ENCODE measurements around the gene MAP3K13.

MAP3K13 gene

DNA sequence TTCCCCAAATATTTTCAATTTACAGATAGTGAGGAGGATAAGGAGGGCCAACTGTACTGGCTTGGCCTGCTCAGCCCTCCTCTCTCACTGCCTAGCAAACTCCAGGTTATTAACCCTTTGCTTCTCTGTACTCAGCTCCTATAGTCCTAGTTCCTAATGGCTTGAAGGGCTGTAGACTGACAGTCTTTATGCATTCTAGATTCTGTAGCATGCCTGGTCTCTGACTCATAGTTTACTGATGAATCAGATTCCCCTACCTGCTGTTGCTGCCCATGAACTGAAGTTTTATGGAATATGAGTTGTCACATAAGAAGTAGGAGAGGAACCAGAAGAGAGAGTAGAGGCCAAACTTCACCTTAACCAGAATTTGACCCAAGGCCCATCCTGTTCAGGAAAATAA lies 27.1 kb upstream of the MAP3K13 start:
- Mint-ChIP-seq H3K4me3 (no peak overlapping the region), H3K4me1 (peaks cover 6% of the 10 kb centered on the region), H3K36me3 (no peaks in the 10 kb centered on the region), H3K27ac (no peak overlapping the region), H3K9me3 (no peaks in the 10 kb centered on the region)
- ATAC-seq (peak; percentile 70), DNase-seq (ENCODE audit: low spot score in 2 of 2) (no peak)

- DNase-seq (ENCODE audit: low spot score in 2 of 2) (no peak), ATAC-seq (no peak)
- H3K36me3 Mint-ChIP-seq, result no peaks in the 10 kb centered on the region
- no peak overlapping the region for H3K4me3 Mint-ChIP-seq
- H3K4me1 Mint-ChIP-seq, result peaks cover 6% of the 10 kb centered on the region
- H3K27ac Mint-ChIP-seq, result no peak overlapping the region
- no peaks in the 10 kb centered on the region for H3K9me3 Mint-ChIP-seq
Measured at GRCh38 chr3:185337231-185337816, 25.6 kb upstream of the MAP3K13 start.

DNA sequence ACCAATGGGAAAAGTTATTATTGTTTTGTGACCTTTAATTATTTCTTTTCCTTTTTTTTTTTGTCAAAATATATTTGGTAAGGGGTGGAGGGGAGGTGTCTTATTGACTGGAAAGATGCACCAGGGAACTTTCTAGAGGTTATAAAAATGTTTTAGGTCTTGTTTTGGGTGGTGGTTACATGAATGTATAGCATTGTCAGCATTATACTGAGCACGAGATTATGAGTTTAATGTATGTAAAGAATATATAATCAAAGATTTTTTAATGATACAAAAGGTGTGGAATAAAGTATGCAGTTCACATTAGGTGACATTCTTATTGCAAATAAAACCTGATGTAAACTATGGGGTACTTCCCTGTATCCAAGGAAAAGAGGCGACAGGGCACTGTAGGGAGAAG lies 23.0 kb upstream of the MAP3K13 start:
- no peak overlapping the region for H3K27ac Mint-ChIP-seq
- H3K4me1 Mint-ChIP-seq, result peaks cover 6% of the 10 kb centered on the region
- H3K36me3 Mint-ChIP-seq, result no peaks in the 10 kb centered on the region
- ATAC-seq (no peak), DNase-seq (ENCODE audit: low spot score in 2 of 2) (no peak)
- no peak overlapping the region for H3K4me3 Mint-ChIP-seq
- H3K9me3 Mint-ChIP-seq, result no peaks in the 10 kb centered on the region

GRCh38 chr3:185340751-185341150 lies 22.2 kb upstream of the MAP3K13 start:
- Mint-ChIP-seq H3K4me1 (peaks cover 4% of the 10 kb centered on the region), H3K27ac (no peak overlapping the region), H3K9me3 (no peaks in the 10 kb centered on the region), H3K36me3 (no peaks in the 10 kb centered on the region), H3K4me3 (no peak overlapping the region)
- no peak for ATAC-seq
- DNase-seq (ENCODE audit: low spot score in 2 of 2), result no peak

GRCh38 chr3:185341616-185342458 lies 21.1 kb upstream of the MAP3K13 start:
- DNase-seq (ENCODE audit: low spot score in 2 of 2), result no peak
- no peak overlapping the region for H3K4me3 Mint-ChIP-seq
- no peak overlapping the region for H3K27ac Mint-ChIP-seq
- no peaks in the 10 kb centered on the region for H3K36me3 Mint-ChIP-seq
- no peak for ATAC-seq
- no peaks in the 10 kb centered on the region for H3K9me3 Mint-ChIP-seq
- H3K4me1 Mint-ChIP-seq, result no peaks in the 10 kb centered on the region

DNA sequence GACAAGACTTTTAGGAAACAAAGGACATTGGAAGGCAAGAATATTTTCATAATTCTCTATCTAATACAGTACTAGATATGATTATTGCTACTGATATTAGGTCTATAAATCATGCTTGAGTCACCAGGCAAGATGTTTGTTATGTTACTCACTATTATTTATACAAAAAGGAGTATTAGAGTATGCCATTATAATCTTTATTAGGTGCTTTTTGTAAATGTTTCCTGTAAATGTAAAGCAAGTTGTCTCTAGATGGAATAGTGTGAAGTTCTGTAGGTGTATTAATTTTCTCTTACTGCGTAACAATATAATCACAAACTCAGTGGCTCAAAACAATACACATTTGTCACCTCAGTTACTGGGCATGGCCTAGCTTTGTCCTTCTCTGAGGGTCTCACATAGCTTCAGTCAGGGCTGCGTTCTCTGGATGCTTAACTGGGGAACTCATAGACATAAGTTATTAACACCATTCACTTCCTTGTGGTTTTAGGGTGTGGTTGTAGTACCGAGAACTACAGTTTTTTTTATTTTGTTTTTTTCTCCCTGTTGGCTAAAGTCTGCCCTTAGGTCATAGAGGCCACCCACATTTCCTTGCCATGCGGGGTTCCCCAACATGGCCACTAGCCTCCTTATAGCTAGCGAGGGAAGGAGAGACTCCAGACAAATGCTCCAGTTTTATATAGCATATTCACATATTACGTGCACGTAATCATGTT lies 20.3 kb upstream of the MAP3K13 start:
- Mint-ChIP-seq H3K27ac (no peak overlapping the region), H3K4me3 (no peak overlapping the region), H3K9me3 (no peaks in the 10 kb centered on the region)

GRCh38 chr3:185347399-185347798 lies 15.5 kb upstream of the MAP3K13 start:
- Mint-ChIP-seq H3K27ac (no peak overlapping the region), H3K4me3 (no peak overlapping the region), H3K4me1 (no peaks in the 10 kb centered on the region), H3K36me3 (no peaks in the 10 kb centered on the region), H3K9me3 (no peaks in the 10 kb centered on the region)
- ATAC-seq (no peak), DNase-seq (ENCODE audit: low spot score in 2 of 2) (no peak)

More for the DNA sequence above, 20.3 kb upstream of the MAP3K13 start:
- Mint-ChIP-seq H3K4me1 (no peaks in the 10 kb centered on the region), H3K36me3 (no peaks in the 10 kb centered on the region)
- DNase-seq (ENCODE audit: low spot score in 2 of 2) (no peak), ATAC-seq (no peak)

DNA sequence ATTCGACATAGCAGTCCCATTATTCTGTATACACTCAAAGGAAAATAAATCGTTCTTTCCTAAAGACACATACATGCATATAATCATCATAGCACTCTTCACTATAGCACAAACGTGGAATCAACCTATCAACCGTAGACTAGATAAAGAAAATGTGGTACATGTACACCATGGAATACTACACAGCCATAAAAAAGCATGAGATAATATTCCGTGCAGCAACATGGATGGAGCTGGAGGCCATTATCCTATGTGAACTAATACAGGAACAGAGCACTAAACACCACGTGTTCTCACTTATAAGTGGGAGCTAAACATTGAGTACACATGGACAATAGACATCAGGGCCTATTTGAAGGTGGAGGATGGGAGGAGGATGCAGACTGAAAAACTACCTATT lies 12.1 kb upstream of the MAP3K13 start:
- no peaks in the 10 kb centered on the region for H3K36me3 Mint-ChIP-seq
- no peak overlapping the region for H3K27ac Mint-ChIP-seq
- H3K4me1 Mint-ChIP-seq, result no peaks in the 10 kb centered on the region
- ATAC-seq (no peak), DNase-seq (ENCODE audit: low spot score in 2 of 2) (no peak)
- H3K9me3 Mint-ChIP-seq, result no peaks in the 10 kb centered on the region
- H3K4me3 Mint-ChIP-seq, result no peak overlapping the region

- Mint-ChIP-seq H3K4me1 (no peaks in the 10 kb centered on the region), H3K4me3 (no peak overlapping the region), H3K9me3 (no peaks in the 10 kb centered on the region), H3K36me3 (no peaks in the 10 kb centered on the region), H3K27ac (no peak overlapping the region)
- ATAC-seq, result no peak
- DNase-seq (ENCODE audit: low spot score in 2 of 2), result no peak
Measured at GRCh38 chr3:185351396-185351795, 11.5 kb upstream of the MAP3K13 start.

DNA sequence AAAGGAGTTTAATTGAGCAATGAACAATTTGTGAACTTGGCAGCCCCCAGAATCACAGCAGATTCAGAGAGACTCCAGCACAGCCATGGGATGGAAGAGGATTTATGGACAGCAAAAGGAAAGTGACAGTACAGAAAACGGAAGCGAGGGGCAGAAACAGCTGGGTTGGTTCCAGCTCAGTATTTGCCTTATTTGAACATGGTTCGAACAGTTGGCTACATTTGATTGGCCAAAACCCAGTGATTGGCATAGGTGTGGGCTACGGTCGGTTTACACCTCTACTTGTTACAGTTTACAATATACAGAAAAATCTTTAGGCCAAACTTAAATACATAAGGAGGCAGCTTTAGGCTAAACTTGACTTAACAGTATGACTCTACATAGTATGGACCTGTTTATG lies 9.7 kb upstream of the MAP3K13 start:
- DNase-seq (ENCODE audit: low spot score in 2 of 2), result no peak
- no peaks in the 10 kb centered on the region for H3K9me3 Mint-ChIP-seq
- H3K4me1 Mint-ChIP-seq, result no peaks in the 10 kb centered on the region
- ATAC-seq, result no peak
- H3K4me3 Mint-ChIP-seq, result no peak overlapping the region
- no peaks in the 10 kb centered on the region for H3K36me3 Mint-ChIP-seq
- H3K27ac Mint-ChIP-seq, result no peak overlapping the region

DNA sequence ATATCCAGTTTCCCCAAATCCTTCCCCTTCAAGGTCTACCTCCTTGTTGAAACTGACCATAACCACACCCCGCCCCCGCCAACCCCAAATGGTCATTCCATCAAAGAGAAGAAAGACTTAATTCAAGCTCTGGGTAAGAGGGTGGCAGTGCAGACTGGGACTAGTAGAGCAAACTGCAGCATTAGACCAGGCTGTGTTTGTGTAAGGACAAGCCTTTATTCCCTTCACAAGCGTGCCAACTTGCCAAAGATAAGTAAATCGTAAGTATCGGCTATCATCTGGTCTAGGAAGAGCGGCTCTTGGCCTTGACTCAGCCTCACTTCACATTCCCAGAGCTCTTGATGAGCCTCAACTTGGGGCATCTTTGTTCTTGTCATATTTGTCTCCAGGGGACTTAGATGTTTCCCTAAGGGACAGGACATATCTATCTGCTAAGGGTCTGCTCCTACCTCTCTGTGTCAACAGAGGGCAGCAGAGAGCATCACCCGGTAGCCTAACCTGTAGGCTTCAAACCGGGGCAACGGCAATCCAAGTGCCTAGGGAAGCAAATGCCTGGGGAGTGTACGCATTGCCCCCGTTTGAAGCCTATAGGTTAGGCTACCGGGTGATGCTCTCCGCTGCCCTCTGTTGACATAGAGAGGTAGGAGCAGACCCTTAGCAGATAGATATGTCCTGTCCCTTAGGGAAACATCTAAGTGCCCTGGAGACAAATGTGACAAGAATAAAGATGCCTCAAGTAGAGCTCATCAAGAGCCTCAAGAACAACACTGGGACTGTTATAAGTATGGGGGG lies 8.9 kb upstream of the MAP3K13 start:
- Mint-ChIP-seq H3K4me3 (no peak overlapping the region), H3K4me1 (no peaks in the 10 kb centered on the region), H3K27ac (no peak overlapping the region), H3K9me3 (no peaks in the 10 kb centered on the region), H3K36me3 (no peaks in the 10 kb centered on the region)
- ATAC-seq (peak; percentile 98), DNase-seq (ENCODE audit: low spot score in 2 of 2) (peak; percentile 47 to 83)

GRCh38 chr3:185356499-185356898 lies 6.4 kb upstream of the MAP3K13 start:
- Mint-ChIP-seq H3K4me1 (no peaks in the 10 kb centered on the region), H3K9me3 (no peaks in the 10 kb centered on the region), H3K4me3 (no peak overlapping the region), H3K36me3 (no peaks in the 10 kb centered on the region), H3K27ac (no peak overlapping the region)
- no peak for DNase-seq (ENCODE audit: low spot score in 2 of 2)
- no peak for ATAC-seq

DNA sequence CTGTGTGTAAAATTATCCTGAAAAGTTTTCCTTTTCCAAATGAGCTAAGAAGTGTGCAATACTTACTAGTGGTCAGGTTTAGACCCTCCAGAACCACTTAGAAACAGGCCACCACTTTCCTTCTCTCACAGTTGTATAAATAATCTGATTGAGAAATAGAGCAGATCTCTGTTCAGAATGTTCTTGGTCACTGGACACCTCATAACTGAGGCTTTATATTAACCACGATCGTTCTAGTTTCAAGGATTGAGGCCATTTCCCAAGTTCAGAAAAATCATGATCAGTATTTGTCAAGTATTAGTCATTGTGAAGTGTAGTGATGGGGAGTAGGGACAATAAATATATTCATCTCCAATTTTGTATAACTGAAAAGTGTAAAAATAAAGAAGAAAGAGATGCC lies 1.0 kb upstream of the MAP3K13 start:
- ATAC-seq (no peak), DNase-seq (ENCODE audit: low spot score in 2 of 2) (no peak)
- Mint-ChIP-seq H3K9me3 (no peaks in the 10 kb centered on the region), H3K36me3 (no peaks in the 10 kb centered on the region), H3K4me3 (no peak overlapping the region), H3K27ac (no peak overlapping the region), H3K4me1 (peaks cover 18% of the 10 kb centered on the region)

- H3K4me1 Mint-ChIP-seq, result peaks cover 18% of the 10 kb centered on the region
- no peaks in the 10 kb centered on the region for H3K36me3 Mint-ChIP-seq
- peak; percentile 58 for ATAC-seq
- peak overlapping the region; percentile 74 for H3K4me3 Mint-ChIP-seq
- H3K9me3 Mint-ChIP-seq, result no peaks in the 10 kb centered on the region
- H3K27ac Mint-ChIP-seq, result peak overlapping the region; percentile 40
- no peak for DNase-seq (ENCODE audit: low spot score in 2 of 2)
Measured at GRCh38 chr3:185363662-185364203, 797 bp downstream of the MAP3K13 start.

Measured in stimulated activated effector memory CD8-positive, alpha-beta T cell treated with anti-CD3 and anti-CD28 coated beads, Interleukin-12 subunit alpha, Interleukin-12 subunit beta, amount 100 ng/mL, for 72 hours (primary cell).